Effector memory CD8-positive, alpha-beta T cell (primary cell): ENCODE results near the gene MLLT3.

Experiments
- ATAC-seq: fragments of 150-1000 bp; cut with Tn5 transposase; replicated peaks from 2 replicates; pipeline ENCODE4 v1.10.0; 2021; ENCODE audit warnings: mild to moderate bottlenecking, moderate library complexity
- DNase-seq, 3 experiments: peaks; one replicate each; pipeline ENCODE4 v3.0.0; 2021
- H3K27ac Mint-ChIP-seq, 2 donors: one replicate each; pipeline ENCODE4 v1.8.0; 2022; ENCODE audit warnings: mild to moderate bottlenecking in 2 of 2, mixed read lengths in 2 of 2, moderate library complexity in 2 of 2
- H3K27me3 Mint-ChIP-seq, 2 donors: one replicate each; pipeline ENCODE4 v1.8.0; 2022; ENCODE audit warnings: mixed read lengths in 2 of 2
- H3K36me3 Mint-ChIP-seq: one replicate; pipeline ENCODE4 v1.8.0; 2022; ENCODE audit warnings: mild to moderate bottlenecking, moderate library complexity, mixed read lengths; ENCODE audit not compliant: insufficient read depth
- H3K4me1 Mint-ChIP-seq, 2 donors: one replicate each; pipeline ENCODE4 v1.8.0; 2022; ENCODE audit warnings: low read depth in 2 of 2, mixed read lengths in 2 of 2
- H3K4me3 Mint-ChIP-seq, 2 donors: one replicate each; pipeline ENCODE4 v1.8.0; 2022; ENCODE audit warnings: mild to moderate bottlenecking in 2 of 2, mixed read lengths in 2 of 2, moderate library complexity in 2 of 2
- H3K9me3 Mint-ChIP-seq, 2 donors: one replicate each; pipeline ENCODE4 v1.8.0; 2022; ENCODE audit warnings: mixed read lengths in 2 of 2

Gene MLLT3

GRCh38 chr9:20300430-20301115, 321.7 kb downstream of the MLLT3 start:
- Mint-ChIP-seq H3K36me3 (no peaks in the 10 kb centered on the region), H3K9me3 (no peaks in the 10 kb centered on the region), H3K27ac (no peak overlapping the region), H3K4me1 (no peaks in the 10 kb centered on the region), H3K27me3 (peaks cover 5 to 10% of the 10 kb centered on the region in 2 donors), H3K4me3 (no peak overlapping the region)
- no peak for ATAC-seq
- DNase-seq: no peak

GRCh38 chr9:20297646-20298084, 324.6 kb downstream of the MLLT3 start:
- DNase-seq: no peak
- H3K9me3 Mint-ChIP-seq: no peaks in the 10 kb centered on the region
- no peak overlapping the region for H3K27ac Mint-ChIP-seq
- peaks cover 0 to 10% of the 10 kb centered on the region in 2 donors for H3K27me3 Mint-ChIP-seq
- no peak for ATAC-seq
- no peaks in the 10 kb centered on the region for H3K4me1 Mint-ChIP-seq
- no peak overlapping the region for H3K4me3 Mint-ChIP-seq
- no peaks in the 10 kb centered on the region for H3K36me3 Mint-ChIP-seq

- Mint-ChIP-seq H3K9me3 (no peaks in the 10 kb centered on the region), H3K36me3 (no peaks in the 10 kb centered on the region), H3K4me3 (no peak overlapping the region), H3K4me1 (no peaks in the 10 kb centered on the region), H3K27me3 (peaks cover 0 to 18% of the 10 kb centered on the region in 2 donors), H3K27ac (no peak overlapping the region)
- no peak for DNase-seq
- no peak for ATAC-seq
Measured at GRCh38 chr9:20295555-20295954, 326.7 kb downstream of the MLLT3 start.

- peaks cover 0 to 18% of the 10 kb centered on the region in 2 donors for H3K27me3 Mint-ChIP-seq
- no peak overlapping the region for H3K27ac Mint-ChIP-seq
- no peaks in the 10 kb centered on the region for H3K9me3 Mint-ChIP-seq
- DNase-seq (no peak), ATAC-seq (no peak)
- no peaks in the 10 kb centered on the region for H3K36me3 Mint-ChIP-seq
- no peaks in the 10 kb centered on the region for H3K4me1 Mint-ChIP-seq
- H3K4me3 Mint-ChIP-seq: no peak overlapping the region
Measured at GRCh38 chr9:20294046-20294750, 328.1 kb downstream of the MLLT3 start.

- DNase-seq (no peak), ATAC-seq (no peak)
- Mint-ChIP-seq H3K4me1 (no peaks in the 10 kb centered on the region), H3K36me3 (no peaks in the 10 kb centered on the region), H3K9me3 (no peaks in the 10 kb centered on the region), H3K27me3 (peaks cover 0 to 9% of the 10 kb centered on the region in 2 donors), H3K27ac (no peak overlapping the region), H3K4me3 (no peak overlapping the region)
Measured at GRCh38 chr9:20292002-20292401, 330.3 kb downstream of the MLLT3 start.
